Body of pancreas (tissue), 4 donors: Measurements from ENCODE around the gene JPH2. TPM values are rescaled to one million over a fixed set of nuclear protein-coding genes. Genes with fewer than 3 reads are reported as not detected.

ENCODE experiments used
- ATAC-seq: fragments of 150-250 bp; one replicate; pipeline ENCODE4 v1.9.1; 2016
- DNase-seq, 4 donors: peaks; one replicate each; pipeline ENCODE4 v3.0.0-alpha.2; 2019
- H3K27ac ChIP-seq, 4 donors: fragments of 200-600 bp; sonication (generic); 1 replicate in 3 of 4; 2 replicates in 1 of 4; pipeline versions ENCODE4 v1.5.1 to v1.6.1; 2016 to 2019; ENCODE audit warnings: mild to moderate bottlenecking in 1 of 4, mixed read lengths in 1 of 4, moderate library complexity in 1 of 4
- H3K27me3 ChIP-seq, 2 donors: fragments of 200-600 bp; sonication (generic); one replicate each; pipeline ENCODE4 v1.6.0; 2016; ENCODE audit warnings: mild to moderate bottlenecking in 1 of 2
- H3K36me3 ChIP-seq, 2 donors: fragments of 200-600 bp; sonication (generic); replicated peaks in 1 of 2; 2 replicates each; pipeline ENCODE4 v1.5.1; 2016; ENCODE audit warnings: low read depth in 2 of 2; ENCODE audit not compliant: insufficient read depth in 1 of 2
- H3K4me1 ChIP-seq: fragments of 200-600 bp; sonication (generic); one replicate; pipeline ENCODE4 v1.6.0; 2016
- H3K4me3 ChIP-seq, 2 donors: fragments of 200-600 bp; sonication (generic); 1 replicate in 1 of 2; 2 replicates in 1 of 2; pipeline ENCODE4 v1.5.1; 2016 to 2019
- H3K9me3 ChIP-seq, 3 donors: fragments of 200-600 bp; sonication (generic); 1 replicate in 2 of 3; 2 replicates in 1 of 3; pipeline ENCODE4 v1.5.1; 2016
- POLR2A ChIP-seq, 3 donors: fragments of 450-650 bp; IDR thresholded peaks; one replicate each; pipeline ENCODE4 v1.6.1; 2016; ENCODE audit warnings: antibody characterized with exemption in 3 of 3, mild to moderate bottlenecking in 2 of 3
- WGBS, 2 donors: methylation state at CpG; one replicate each; pipeline ENCODE4 v1.1.5; 2017; 5-methylcytosine and 5-hydroxymethylcytosine counted together
- intact Hi-C: fragments of 100-400 bp; cut with DNase I; formaldehyde crosslinking; loops from one replicate; pipeline ENCODE4 v1.15.1; 2023
- total RNA-seq, 2 donors: library from RNA; depleted of rRNA; stranded (reverse); fragments of >200 nt; gene quantifications; one replicate each; pipeline ENCODE4 v1.1.0, GENCODE V29; 2016
- TF ChIP-seq, protein P1 (sequence below), 7 experiments: fragments of 450-650 bp in 4 of 7; fragments of 200-600 bp in 3 of 7; sonication (generic) in 3 of 7; IDR thresholded peaks; one replicate each; pipeline ENCODE4 v1.5.1; 2016 to 2019; ENCODE audit warnings: antibody characterized with exemption in 7 of 7

The JPH2 gene
- total RNA-seq, 2 donors from 2014 or later: 1.6 to 2.1 TPM

DNA sequence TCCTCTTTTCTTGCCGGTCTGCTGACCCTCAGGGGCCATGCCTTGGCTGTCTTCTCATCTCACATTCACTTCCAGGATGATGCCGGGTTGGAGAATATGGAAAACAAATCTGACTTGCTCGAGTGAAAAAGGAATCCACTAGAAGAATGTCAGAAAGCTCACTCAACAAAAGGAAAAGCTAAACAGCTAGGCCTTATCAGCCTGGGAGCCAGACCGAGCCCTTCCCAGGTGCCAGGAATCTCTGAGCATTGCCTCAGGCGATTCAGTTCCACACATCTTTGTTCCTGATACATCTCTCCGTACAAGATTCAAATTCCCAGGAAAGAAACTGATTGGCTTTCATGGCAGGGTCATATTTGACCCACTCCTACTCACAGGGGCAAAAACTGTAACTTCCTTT, 32.8 kb upstream of the JPH2 start:
- DNase-seq (peak in 3 of 4 donors; percentile 23 to 25 (median 23)), ATAC-seq (no peak)
- WGBS, 2 donors: 38% methylated on average over 6 of the region's 6 CpGs
- Histone ChIP-seq H3K27me3 (no peaks in the 10 kb centered on the region), H3K4me3 (no peak overlapping the region), H3K4me1 (peaks cover 24% of the 10 kb centered on the region), H3K9me3 (no peaks in the 10 kb centered on the region), H3K27ac (no peak overlapping the region), H3K36me3 (no peaks in the 10 kb centered on the region)
- TF ChIP-seq POLR2A (IDR thresholded peaks at IDR 0.05): no peak
- TF ChIP-seq, protein P1, sequence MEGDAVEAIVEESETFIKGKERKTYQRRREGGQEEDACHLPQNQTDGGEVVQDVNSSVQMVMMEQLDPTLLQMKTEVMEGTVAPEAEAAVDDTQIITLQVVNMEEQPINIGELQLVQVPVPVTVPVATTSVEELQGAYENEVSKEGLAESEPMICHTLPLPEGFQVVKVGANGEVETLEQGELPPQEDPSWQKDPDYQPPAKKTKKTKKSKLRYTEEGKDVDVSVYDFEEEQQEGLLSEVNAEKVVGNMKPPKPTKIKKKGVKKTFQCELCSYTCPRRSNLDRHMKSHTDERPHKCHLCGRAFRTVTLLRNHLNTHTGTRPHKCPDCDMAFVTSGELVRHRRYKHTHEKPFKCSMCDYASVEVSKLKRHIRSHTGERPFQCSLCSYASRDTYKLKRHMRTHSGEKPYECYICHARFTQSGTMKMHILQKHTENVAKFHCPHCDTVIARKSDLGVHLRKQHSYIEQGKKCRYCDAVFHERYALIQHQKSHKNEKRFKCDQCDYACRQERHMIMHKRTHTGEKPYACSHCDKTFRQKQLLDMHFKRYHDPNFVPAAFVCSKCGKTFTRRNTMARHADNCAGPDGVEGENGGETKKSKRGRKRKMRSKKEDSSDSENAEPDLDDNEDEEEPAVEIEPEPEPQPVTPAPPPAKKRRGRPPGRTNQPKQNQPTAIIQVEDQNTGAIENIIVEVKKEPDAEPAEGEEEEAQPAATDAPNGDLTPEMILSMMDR (IDR thresholded peaks at IDR 0.05): no peak
- intact Hi-C loops: loop anchor here (5.0 to 10.0 kb wide), 4 partner anchors 88 to 395 kb away; no protein-coding TSS in a partner anchor

DNA sequence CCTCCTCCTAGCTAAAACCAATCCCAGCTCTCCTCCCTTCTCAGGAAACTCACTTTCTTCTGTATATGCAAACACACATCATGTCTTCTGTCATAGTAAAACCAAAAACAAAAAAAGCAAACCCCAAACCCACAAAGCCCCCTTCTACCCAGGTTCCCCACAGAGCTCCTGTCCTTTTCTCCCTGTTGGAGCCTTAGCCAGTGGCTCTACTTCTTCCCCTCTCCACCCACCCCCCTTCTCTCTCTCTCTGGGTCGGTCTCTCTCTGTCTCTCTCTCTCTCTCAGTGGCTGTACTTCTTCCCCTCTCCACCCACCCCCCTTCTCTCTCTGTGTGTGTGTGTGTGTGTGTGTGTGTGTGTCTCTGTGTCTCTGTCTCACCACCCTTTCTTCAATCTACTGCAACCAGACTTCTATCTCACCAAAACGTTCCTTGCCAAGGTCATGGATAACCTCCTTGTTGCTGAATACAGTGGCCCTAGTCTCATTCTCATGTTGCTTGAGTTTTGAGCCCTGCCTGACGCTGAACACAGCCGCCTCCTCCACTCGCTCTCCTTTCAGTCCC, 32.3 kb upstream of the JPH2 start:
- Histone ChIP-seq H3K27me3 (no peaks in the 10 kb centered on the region), H3K27ac (no peak overlapping the region), H3K4me1 (peaks cover 24% of the 10 kb centered on the region), H3K9me3 (no peaks in the 10 kb centered on the region), H3K36me3 (no peaks in the 10 kb centered on the region), H3K4me3 (no peak overlapping the region)
- 46 to 48% methylated on average over 5 of the region's 5 CpGs for WGBS, 2 donors
- TF ChIP-seq, protein P1 (IDR thresholded peaks at IDR 0.05): no peak
- no peak for TF ChIP-seq POLR2A (IDR thresholded peaks at IDR 0.05)
- ATAC-seq: no peak
- intact Hi-C loops: loop anchor here (5.0 to 10.0 kb wide), 2 partner anchors 163 to 246 kb away; no protein-coding TSS in a partner anchor
- no peak for DNase-seq

DNA sequence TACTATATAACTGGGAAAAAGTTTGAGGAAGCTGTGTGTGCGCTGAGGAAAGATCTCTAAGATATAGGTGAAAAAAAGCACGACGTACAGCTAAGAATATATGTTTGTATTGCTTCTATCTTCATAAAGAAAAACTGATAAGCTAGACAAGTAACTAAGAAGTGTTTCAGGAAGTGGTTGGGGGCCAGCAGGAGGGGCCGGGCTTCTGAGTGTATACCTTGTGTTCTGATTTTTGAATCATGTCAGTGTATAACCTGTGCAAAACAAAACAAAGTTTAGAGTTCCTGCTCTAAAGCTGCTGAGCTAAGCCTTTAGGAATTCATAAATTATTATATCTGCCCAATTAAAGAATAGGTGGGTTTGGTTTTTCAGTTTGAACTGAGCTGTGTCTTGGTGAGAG, 31.5 kb upstream of the JPH2 start:
- Histone ChIP-seq H3K27me3 (no peaks in the 10 kb centered on the region), H3K27ac (no peak overlapping the region), H3K9me3 (no peaks in the 10 kb centered on the region), H3K36me3 (no peaks in the 10 kb centered on the region), H3K4me1 (peaks cover 24% of the 10 kb centered on the region), H3K4me3 (no peak overlapping the region)
- DNase-seq (no peak), ATAC-seq (no peak)
- intact Hi-C loops: loop anchor here (5.0 to 10.0 kb wide), 2 partner anchors 164 to 246 kb away; no protein-coding TSS in a partner anchor
- WGBS, 2 donors: 44 to 56% methylated on average over 4 of the region's 4 CpGs
- TF ChIP-seq, protein P1 (IDR thresholded peaks at IDR 0.05): no peak
- no peak for TF ChIP-seq POLR2A (IDR thresholded peaks at IDR 0.05)

DNA sequence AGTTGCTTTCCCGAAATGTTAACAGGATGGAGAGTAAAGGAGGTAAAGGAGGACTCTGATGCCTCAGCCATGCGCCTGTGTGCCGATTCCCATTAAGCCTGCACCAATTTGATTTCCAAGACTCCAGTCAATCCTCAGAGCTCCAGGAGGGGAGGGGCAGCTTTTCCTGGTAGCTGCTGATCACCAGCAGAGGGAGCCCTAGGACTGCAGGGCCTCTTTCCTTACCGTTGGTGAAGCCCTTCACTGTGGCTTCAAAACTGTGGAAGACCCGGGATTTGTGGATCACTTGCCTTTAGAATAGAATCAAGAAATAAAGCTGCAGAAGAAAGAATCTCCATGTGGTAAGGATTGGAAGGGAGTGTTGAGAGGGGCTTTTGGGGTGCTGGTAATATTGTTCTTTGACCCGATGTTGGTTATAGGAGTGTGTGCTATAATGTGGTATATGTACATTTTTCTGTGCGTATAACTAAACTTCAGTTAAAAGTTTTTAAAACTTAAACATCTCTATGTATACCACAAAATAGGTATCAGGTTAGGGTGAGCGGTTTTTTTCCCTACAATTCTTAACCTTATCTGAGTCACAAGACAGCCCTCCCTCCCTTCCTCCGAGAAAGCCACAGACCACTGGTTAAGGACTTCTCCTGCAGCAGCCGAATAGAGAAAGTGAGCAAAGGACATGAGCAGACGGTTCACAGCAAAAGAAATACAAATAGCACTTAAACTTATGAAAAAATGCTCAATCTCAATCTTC, 30.5 kb upstream of the JPH2 start:
- peaks cover 29% of the 10 kb centered on the region for H3K4me1 ChIP-seq
- intact Hi-C loops: loop anchor here (5.0 to 10.0 kb wide), 2 partner anchors 165 to 247 kb away; no protein-coding TSS in a partner anchor

More for the DNA sequence above, 30.5 kb upstream of the JPH2 start:
- H3K9me3 ChIP-seq: no peaks in the 10 kb centered on the region
- no peak overlapping the region for H3K27ac ChIP-seq
- H3K36me3 ChIP-seq: no peaks in the 10 kb centered on the region
- no peaks in the 10 kb centered on the region for H3K27me3 ChIP-seq
- 28 to 43% methylated on average over 11 of the region's 11 CpGs for WGBS, 2 donors
- ATAC-seq (peak; percentile 84), DNase-seq (peak; percentile 82 to 85 (median 83))
- TF ChIP-seq, protein P1 (IDR thresholded peaks at IDR 0.05): peak; percentile 85 to 94 (median 91)
- TF ChIP-seq POLR2A (IDR thresholded peaks at IDR 0.05): no peak
- no peak overlapping the region for H3K4me3 ChIP-seq
